IMR-90 (cell line): ENCODE measurements around the gene CDH13. TPM values are rescaled to one million over a fixed set of nuclear protein-coding genes. Genes with fewer than 3 reads are reported as not detected.
A peak's percentile ranks its signal among the peaks of the same experiment; 100 is the strongest.

Source experiments
- ATAC-seq: fragments of 200-7000 bp; cut with Tn5 transposase; 2 replicates; pipeline ENCODE4 v1.9.1; 2020; ENCODE audit warnings: low read depth, mild to moderate bottlenecking, moderate library complexity
- BruUV-seq: library from RNA; stranded (reverse); fragments of 400-500 nt; replicated peaks from 2 replicates; lab custom pipeline; 2021; lab: Mats Ljungman, UMichigan
- CTCF ChIA-PET: fragments of 300-600 bp; formaldehyde crosslinking; extraction: SDS; loops from one replicate; lab custom pipeline; 2021; ENCODE audit warnings: antibody characterized with exemption; lab: Yijun Ruan, JAX
- POLR2A ChIA-PET: fragments of 300-600 bp; sonication (Branson Sonifier 250); formaldehyde crosslinking; loops from one replicate; lab custom pipeline; 2022; ENCODE audit warnings: antibody characterized with exemption; ENCODE audit not compliant: unreplicated experiment; lab: Charles Lee
- DNase-seq: peaks from one replicate; pipeline ENCODE4 v3.0.0; 2013
- H2AFZ ChIP-seq: replicated peaks from 2 replicates; pipeline ENCODE3; 2013; ENCODE audit warnings: low read length, mild to moderate bottlenecking; ENCODE audit not compliant: poor library complexity
- H2AK5ac ChIP-seq: 2 replicates; pipeline ENCODE4 v1.6.1; 2013; ENCODE audit warnings: low read depth, low read length, inconsistent platforms
- H2AK9ac ChIP-seq: replicated peaks from 2 replicates; pipeline ENCODE3; 2013; ENCODE audit warnings: mild to moderate bottlenecking, low read depth, low read length, moderate library complexity; ENCODE audit not compliant: poor library complexity
- H2BK120ac ChIP-seq: 2 replicates; pipeline ENCODE4 v1.6.1; 2013; ENCODE audit warnings: low read depth, low read length, inconsistent platforms
- H2BK15ac ChIP-seq: 3 replicates; pipeline ENCODE4 v1.6.1; 2013; ENCODE audit warnings: low read depth, low read length, inconsistent platforms
- H2BK20ac ChIP-seq: 2 replicates; pipeline ENCODE4 v1.6.1; 2013; ENCODE audit warnings: low read depth, mild to moderate bottlenecking, inconsistent platforms, low read length, moderate library complexity
- H2BK5ac ChIP-seq: 2 replicates; pipeline ENCODE4 v1.6.1; 2013; ENCODE audit warnings: mild to moderate bottlenecking, low read depth, low read length, inconsistent platforms; ENCODE audit not compliant: poor library complexity, severe bottlenecking
- H3K14ac ChIP-seq: replicated peaks from 2 replicates; pipeline ENCODE4 v1.6.1; 2013; ENCODE audit warnings: low read depth, low read length, inconsistent platforms
- H3K18ac ChIP-seq: 2 replicates; pipeline ENCODE4 v1.6.1; 2013; ENCODE audit warnings: low read depth, low read length, control low read depth
- H3K23ac ChIP-seq: 2 replicates; pipeline ENCODE4 v1.6.1; 2013; ENCODE audit warnings: low read depth, low read length, inconsistent platforms
- H3K27ac ChIP-seq: 2 replicates; pipeline ENCODE4 v1.5.1; 2013; ENCODE audit warnings: mild to moderate bottlenecking, control low read depth, low read length; ENCODE audit not compliant: insufficient read depth
- H3K27me3 ChIP-seq: 2 replicates; pipeline ENCODE4 v1.6.1; 2013; ENCODE audit warnings: low read length; ENCODE audit not compliant: control insufficient read depth, insufficient read depth
- H3K36me3 ChIP-seq: 2 replicates; pipeline ENCODE4 v1.6.1; 2013; ENCODE audit warnings: low read length, mixed read lengths; ENCODE audit not compliant: control insufficient read depth, insufficient read depth
- H3K4ac ChIP-seq: 2 replicates; pipeline ENCODE4 v1.6.1; 2013; ENCODE audit warnings: low read depth, low read length, inconsistent platforms
- H3K4me1 ChIP-seq: 2 replicates; pipeline ENCODE4 v1.6.1; 2013; ENCODE audit warnings: low read length, mixed read lengths; ENCODE audit not compliant: control insufficient read depth, insufficient read depth
- H3K4me2 ChIP-seq: 2 replicates; pipeline ENCODE4 v1.6.1; 2013; ENCODE audit warnings: low read depth, mild to moderate bottlenecking, control low read depth, low read length, moderate library complexity
- H3K4me3 ChIP-seq: 2 replicates; pipeline ENCODE4 v1.5.1; 2013; ENCODE audit warnings: low read depth, mild to moderate bottlenecking, control low read depth, low read length, moderate library complexity; ENCODE audit not compliant: insufficient read depth
- H3K56ac ChIP-seq: 2 replicates; pipeline ENCODE4 v1.6.1; 2013; ENCODE audit warnings: low read length, inconsistent platforms; ENCODE audit not compliant: insufficient read depth; ENCODE audit errors: extremely low read depth
- H3K79me1 ChIP-seq, 2 experiments: 2 replicates each; pipeline ENCODE4 v1.6.1; 2013; ENCODE audit warnings: low read length in 2 of 2, inconsistent platforms in 1 of 2, low read depth in 1 of 2
- H3K9ac ChIP-seq: 2 replicates; pipeline ENCODE4 v1.6.1; 2013; ENCODE audit warnings: low read depth, low read length, control low read depth
- H3K9me1 ChIP-seq: 2 replicates; pipeline ENCODE4 v1.6.1; 2013; ENCODE audit warnings: low read length, inconsistent platforms; ENCODE audit not compliant: insufficient read depth
- H3K9me3 ChIP-seq: 2 replicates; pipeline ENCODE4 v1.6.1; 2013; ENCODE audit warnings: low read length; ENCODE audit not compliant: control insufficient read depth, insufficient read depth
- H4K20me1 ChIP-seq: 2 replicates; pipeline ENCODE4 v1.6.1; 2013; ENCODE audit warnings: low read length, inconsistent platforms; ENCODE audit not compliant: insufficient read depth
- H4K5ac ChIP-seq: 2 replicates; pipeline ENCODE4 v1.6.1; 2013; ENCODE audit warnings: mild to moderate bottlenecking, low read depth, low read length, control low read depth
- H4K8ac ChIP-seq, 2 experiments: 2 replicates each; pipeline ENCODE4 v1.6.1; 2013; ENCODE audit warnings: low read depth in 2 of 2, low read length in 2 of 2, control low read depth in 1 of 2, inconsistent platforms in 1 of 2
- H4K91ac ChIP-seq: 2 replicates; pipeline ENCODE4 v1.6.1; 2013; ENCODE audit warnings: low read depth, low read length, inconsistent platforms; ENCODE audit not compliant: insufficient read depth
- BHLHE40 ChIP-seq: fragments of 150-350 bp; IDR thresholded peaks from 2 replicates; pipeline ENCODE4 v1.6.1; 2016; ENCODE audit warnings: mild to moderate bottlenecking, low read depth, low read length
- CEBPB ChIP-seq: IDR thresholded peaks from 2 replicates; pipeline ENCODE4 v1.6.1; 2012; ENCODE audit warnings: low read depth, low read length, improper control_type of control experiment
- CHD1 ChIP-seq: IDR thresholded peaks from 2 replicates; pipeline ENCODE4 v1.6.1; 2012; ENCODE audit warnings: low read depth, low read length, improper control_type of control experiment
- ELK1 ChIP-seq: fragments of 150-350 bp; IDR thresholded peaks from 2 replicates; pipeline ENCODE4 v1.6.1; 2016; ENCODE audit warnings: low read depth, mild to moderate bottlenecking, low read length, moderate library complexity, borderline replicate concordance
- FOS ChIP-seq: fragments of 150-350 bp; IDR thresholded peaks from 2 replicates; pipeline ENCODE4 v1.6.1; 2016; ENCODE audit warnings: low read depth, low read length
- MAFK ChIP-seq: IDR thresholded peaks from 2 replicates; pipeline ENCODE4 v1.6.1; 2012; ENCODE audit warnings: low read depth, low read length, improper control_type of control experiment
- MAZ ChIP-seq: IDR thresholded peaks from 2 replicates; pipeline ENCODE4 v1.6.1; 2012; ENCODE audit warnings: low read depth, mild to moderate bottlenecking, low read length, improper control_type of control experiment, moderate library complexity, borderline replicate concordance
- MXI1 ChIP-seq: IDR thresholded peaks from 2 replicates; pipeline ENCODE4 v1.6.1; 2012; ENCODE audit warnings: low read depth, mild to moderate bottlenecking, low read length, moderate library complexity, borderline replicate concordance
- NFE2L2 ChIP-seq: fragments of 150-350 bp; IDR thresholded peaks from 2 replicates; pipeline ENCODE4 v1.6.1; 2016; ENCODE audit warnings: low read depth, mild to moderate bottlenecking, low read length
- POLR2A ChIP-seq: IDR thresholded peaks from 2 replicates; pipeline ENCODE4 v1.6.1; 2012; ENCODE audit warnings: mild to moderate bottlenecking, low read depth, low read length
- RAD21 ChIP-seq: IDR thresholded peaks from 2 replicates; pipeline ENCODE4 v1.6.1; 2012; ENCODE audit warnings: low read length, improper control_type of control experiment
- RCOR1 ChIP-seq: IDR thresholded peaks from 2 replicates; pipeline ENCODE4 v1.6.1; 2012; ENCODE audit warnings: mild to moderate bottlenecking, low read length, improper control_type of control experiment; ENCODE audit not compliant: insufficient replicate concordance
- RFX5 ChIP-seq: IDR thresholded peaks from 2 replicates; pipeline ENCODE4 v1.8.0; 2012; ENCODE audit warnings: low read depth, mild to moderate bottlenecking, low read length, moderate library complexity
- SMC3 ChIP-seq: fragments of 150-350 bp; IDR thresholded peaks from 2 replicates; pipeline ENCODE4 v1.6.1; 2016; ENCODE audit warnings: low read depth, mild to moderate bottlenecking, antibody characterized with exemption, low read length, moderate library complexity
- USF2 ChIP-seq: fragments of 150-350 bp; IDR thresholded peaks from 2 replicates; pipeline ENCODE4 v1.6.1; 2017; ENCODE audit warnings: mild to moderate bottlenecking, antibody characterized with exemption, low read length, low read depth
- WGBS, 2 experiments: methylation state at CpG; one replicate each; pipeline versions ENCODE4 v1.1.5 to v1.1.7; 2013; ENCODE audit warnings: missing lambda C conversion rate in 2 of 2; ENCODE audit not compliant: insufficient read length in 1 of 2; ENCODE audit errors: extremely low coverage in 2 of 2; 5-methylcytosine and 5-hydroxymethylcytosine counted together
- dilution Hi-C: fragments of 300-500 bp; cut with HindIII; formaldehyde crosslinking; loops from one replicate; pipeline ENCODE4 v1.14.3; 2018; ENCODE audit warnings: low sequenced_read_pairs; ENCODE audit not compliant: unreplicated experiment
- in situ Hi-C: fragments of 300-500 bp; cut with MboI; formaldehyde crosslinking; loops from 3 replicates; pipeline ENCODE4 v1.14.3; 2019; ENCODE audit warnings: low sequenced_read_pairs, inconsistent platforms, mixed read lengths
- intact Hi-C: fragments of 100-400 bp; cut with micrococcal nuclease; formaldehyde crosslinking; loops from 2 replicates; pipeline ENCODE4 v1.10.0; 2022
- polyA plus RNA-seq, 3 experiments: library from polyadenylated mRNA; depleted of rRNA; stranded (reverse); fragments of >200 nt; gene quantifications; 2 replicates each; pipeline ENCODE4 v1.2.3, GENCODE V29; 2012; ENCODE audit warnings: low replicate concordance in 1 of 3
- total RNA-seq: library from RNA; depleted of rRNA; stranded (reverse); fragments of >200 nt; gene quantifications from 2 replicates; pipeline ENCODE4 v1.2.3, GENCODE V29; 2012
- TF ChIP-seq, protein P1 (sequence below): conservative IDR thresholded peaks from 2 replicates; pipeline ENCODE4 v1.5.1; 2012; ENCODE audit warnings: mild to moderate bottlenecking, low read depth, low read length, improper control_type of control experiment

The CDH13 gene
- total and polyA plus RNA-seq, 2 of the 4 experiments (the other 2 are of a cell fraction), result 61.6 to 74.7 TPM

DNA sequence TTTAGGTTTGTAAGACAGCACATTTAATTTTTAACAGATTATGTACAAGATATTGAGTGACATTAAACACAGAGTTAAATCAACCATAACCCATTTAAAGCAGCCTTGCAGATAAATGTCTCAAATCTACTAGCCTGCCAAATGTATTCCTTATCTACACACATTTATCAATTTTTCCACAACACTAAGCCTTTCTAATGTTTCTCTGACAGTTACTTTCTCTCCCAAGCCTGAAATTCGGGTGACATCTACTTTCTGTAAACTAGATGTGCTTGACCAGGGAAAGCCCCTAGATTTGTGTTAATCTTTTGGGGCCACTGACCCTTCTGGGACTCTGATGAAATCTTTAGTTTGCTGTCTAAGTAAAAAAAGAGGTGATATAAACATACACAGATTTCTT is 69.0 kb downstream of the CDH13 start:
- peak overlapping the region; percentile 91; the same call in 1 of the 2 replicates for H3K4ac ChIP-seq
- H2AK9ac ChIP-seq, result no peak overlapping the region
- no peak overlapping the region for H3K4me3 ChIP-seq
- no peak overlapping the region for H3K27ac ChIP-seq
- peak overlapping the region; percentile 84 for H3K14ac ChIP-seq
- ChIA-PET POLR2A (no interaction called here), CTCF (interaction anchor here (2.2 kb wide), 1 partner anchor 65 kb away, joined by 6 read pairs; no protein-coding TSS in a partner anchor)
- DNase-seq, result no peak
- peaks cover 17% of the 10 kb centered on the region for H3K9me1 ChIP-seq
- no peak overlapping the region for H3K4me2 ChIP-seq
- H3K56ac ChIP-seq, result no peak overlapping the region
- peaks cover 11% of the 10 kb centered on the region for H3K4me1 ChIP-seq
- no peaks in the 10 kb centered on the region for H3K27me3 ChIP-seq
- no peaks in the 10 kb centered on the region for H3K36me3 ChIP-seq
- intact Hi-C loops (no loop called here), in situ Hi-C loops (no loop called here), dilution Hi-C loops (no loop called here)
- no peaks in the 10 kb centered on the region for H3K9me3 ChIP-seq
- no CpG with 5 or more reads among the region's 1 CpG for WGBS, 2 experiments
- H4K5ac ChIP-seq, result no peak overlapping the region
- H4K91ac ChIP-seq, result no peak overlapping the region
- H2BK5ac ChIP-seq, result no peak overlapping the region
- H4K8ac ChIP-seq, result peak overlapping the region in 1 of 2 experiments; percentile 64; a peak in 1 of 4 replicates
- H3K79me1 ChIP-seq, result peaks cover 22 to 64% of the 10 kb centered on the region in 2 experiments; a peak in 3 of 4 replicates
- TF ChIP-seq MXI1, result no peak
- TF ChIP-seq, protein P1, sequence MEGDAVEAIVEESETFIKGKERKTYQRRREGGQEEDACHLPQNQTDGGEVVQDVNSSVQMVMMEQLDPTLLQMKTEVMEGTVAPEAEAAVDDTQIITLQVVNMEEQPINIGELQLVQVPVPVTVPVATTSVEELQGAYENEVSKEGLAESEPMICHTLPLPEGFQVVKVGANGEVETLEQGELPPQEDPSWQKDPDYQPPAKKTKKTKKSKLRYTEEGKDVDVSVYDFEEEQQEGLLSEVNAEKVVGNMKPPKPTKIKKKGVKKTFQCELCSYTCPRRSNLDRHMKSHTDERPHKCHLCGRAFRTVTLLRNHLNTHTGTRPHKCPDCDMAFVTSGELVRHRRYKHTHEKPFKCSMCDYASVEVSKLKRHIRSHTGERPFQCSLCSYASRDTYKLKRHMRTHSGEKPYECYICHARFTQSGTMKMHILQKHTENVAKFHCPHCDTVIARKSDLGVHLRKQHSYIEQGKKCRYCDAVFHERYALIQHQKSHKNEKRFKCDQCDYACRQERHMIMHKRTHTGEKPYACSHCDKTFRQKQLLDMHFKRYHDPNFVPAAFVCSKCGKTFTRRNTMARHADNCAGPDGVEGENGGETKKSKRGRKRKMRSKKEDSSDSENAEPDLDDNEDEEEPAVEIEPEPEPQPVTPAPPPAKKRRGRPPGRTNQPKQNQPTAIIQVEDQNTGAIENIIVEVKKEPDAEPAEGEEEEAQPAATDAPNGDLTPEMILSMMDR, result no peak
- TF ChIP-seq USF2, result no peak
- no peak for TF ChIP-seq POLR2A
- TF ChIP-seq CHD1, result no peak
- TF ChIP-seq RFX5, result no peak
- no peak for TF ChIP-seq RAD21
- TF ChIP-seq BHLHE40, result no peak
- no peak for TF ChIP-seq CEBPB
- no peak for TF ChIP-seq NFE2L2
- TF ChIP-seq RCOR1, result no peak
- TF ChIP-seq ELK1, result no peak
- no peak for TF ChIP-seq MAFK
- TF ChIP-seq SMC3, result no peak
- TF ChIP-seq FOS, result no peak
- TF ChIP-seq MAZ, result no peak
- H2BK20ac ChIP-seq, result peak overlapping the region; percentile 70
- no peaks in the 10 kb centered on the region for H4K20me1 ChIP-seq
- ATAC-seq, result no peak
- H2BK120ac ChIP-seq, result peak overlapping the region; percentile 92; the same call in 1 of the 2 replicates
- H3K18ac ChIP-seq, result no peak overlapping the region
- peak overlapping the region; percentile 89; the same call in 1 of the 2 replicates for H2AK5ac ChIP-seq
- peak overlapping the region; percentile 98; the same call in 1 of the 3 replicates for H2BK15ac ChIP-seq
- no TSS peak for BruUV-seq
- no peak overlapping the region for H3K9ac ChIP-seq
- no peak overlapping the region for H2AFZ ChIP-seq
- no peak overlapping the region; the same call in 1 of the 2 replicates for H3K23ac ChIP-seq
